ENCODE results near the gene CIDEC.

The CIDEC gene

DNA sequence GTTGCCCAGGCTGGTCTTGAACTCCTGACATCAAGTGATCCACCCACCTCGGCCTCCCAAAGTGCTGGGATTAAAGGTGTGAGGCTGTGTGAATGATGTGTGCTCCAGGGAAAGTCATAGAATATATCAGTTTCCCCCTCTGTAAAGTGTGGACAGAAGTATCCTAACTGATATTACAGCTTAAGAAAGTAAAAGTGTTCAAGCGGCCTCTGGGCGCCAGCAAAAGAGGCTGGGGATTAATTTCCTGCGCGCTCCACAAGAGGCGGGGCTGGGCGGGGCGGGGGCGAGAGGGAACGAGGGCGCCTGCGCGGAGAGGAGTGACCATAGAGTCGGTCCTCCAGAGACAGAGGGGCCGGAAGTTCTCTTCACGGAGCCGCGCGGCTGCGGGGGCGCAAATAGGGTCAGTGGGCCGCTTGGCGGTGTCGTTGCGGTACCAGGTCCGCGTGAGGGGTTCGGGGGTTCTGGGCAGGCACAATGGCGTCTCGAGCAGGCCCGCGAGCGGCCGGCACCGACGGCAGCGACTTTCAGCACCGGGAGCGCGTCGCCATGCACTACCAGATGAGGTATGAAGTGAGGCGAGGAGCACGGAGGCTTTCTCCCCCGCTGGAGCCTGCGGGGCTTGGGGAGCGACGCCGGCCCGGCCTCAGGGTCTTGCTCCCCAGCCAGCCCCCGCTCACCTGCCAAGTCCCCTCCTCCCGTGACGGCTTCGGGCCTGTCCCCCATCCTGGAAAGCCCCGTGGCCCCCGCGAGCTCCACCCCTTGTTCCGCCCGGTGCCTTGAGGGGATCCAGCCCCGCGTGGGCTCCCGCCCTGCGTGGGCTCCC is 10.4 kb upstream of the CIDEC start, which contains the start of gene JAGN1 (continued):
- TF ChIP-seq, protein P1, sequence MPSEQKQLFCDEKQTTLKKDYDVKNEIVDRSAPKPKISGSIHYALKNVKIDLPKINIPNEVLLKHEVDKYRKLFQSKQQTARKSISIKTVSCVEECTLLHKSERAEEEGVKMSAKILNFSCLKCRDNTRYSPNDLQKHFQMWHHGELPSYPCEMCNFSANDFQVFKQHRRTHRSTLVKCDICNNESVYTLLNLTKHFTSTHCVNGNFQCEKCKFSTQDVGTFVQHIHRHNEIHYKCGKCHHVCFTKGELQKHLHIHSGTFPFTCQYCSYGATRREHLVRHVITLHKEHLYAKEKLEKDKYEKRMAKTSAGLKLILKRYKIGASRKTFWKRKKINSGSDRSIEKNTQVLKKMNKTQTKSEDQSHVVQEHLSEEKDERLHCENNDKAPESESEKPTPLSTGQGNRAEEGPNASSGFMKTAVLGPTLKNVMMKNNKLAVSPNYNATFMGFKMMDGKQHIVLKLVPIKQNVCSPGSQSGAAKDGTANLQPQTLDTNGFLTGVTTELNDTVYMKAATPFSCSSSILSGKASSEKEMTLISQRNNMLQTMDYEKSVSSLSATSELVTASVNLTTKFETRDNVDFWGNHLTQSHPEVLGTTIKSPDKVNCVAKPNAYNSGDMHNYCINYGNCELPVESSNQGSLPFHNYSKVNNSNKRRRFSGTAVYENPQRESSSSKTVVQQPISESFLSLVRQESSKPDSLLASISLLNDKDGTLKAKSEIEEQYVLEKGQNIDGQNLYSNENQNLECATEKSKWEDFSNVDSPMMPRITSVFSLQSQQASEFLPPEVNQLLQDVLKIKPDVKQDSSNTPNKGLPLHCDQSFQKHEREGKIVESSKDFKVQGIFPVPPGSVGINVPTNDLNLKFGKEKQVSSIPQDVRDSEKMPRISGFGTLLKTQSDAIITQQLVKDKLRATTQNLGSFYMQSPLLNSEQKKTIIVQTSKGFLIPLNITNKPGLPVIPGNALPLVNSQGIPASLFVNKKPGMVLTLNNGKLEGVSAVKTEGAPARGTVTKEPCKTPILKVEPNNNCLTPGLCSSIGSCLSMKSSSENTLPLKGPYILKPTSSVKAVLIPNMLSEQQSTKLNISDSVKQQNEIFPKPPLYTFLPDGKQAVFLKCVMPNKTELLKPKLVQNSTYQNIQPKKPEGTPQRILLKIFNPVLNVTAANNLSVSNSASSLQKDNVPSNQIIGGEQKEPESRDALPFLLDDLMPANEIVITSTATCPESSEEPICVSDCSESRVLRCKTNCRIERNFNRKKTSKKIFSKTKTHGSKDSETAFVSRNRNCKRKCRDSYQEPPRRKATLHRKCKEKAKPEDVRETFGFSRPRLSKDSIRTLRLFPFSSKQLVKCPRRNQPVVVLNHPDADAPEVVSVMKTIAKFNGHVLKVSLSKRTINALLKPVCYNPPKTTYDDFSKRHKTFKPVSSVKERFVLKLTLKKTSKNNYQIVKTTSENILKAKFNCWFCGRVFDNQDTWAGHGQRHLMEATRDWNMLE (tag by site-specific recombination; conservative IDR thresholded peaks at IDR 0.05; ENCODE audit: low read depth), result peak; percentile 66
- TF ChIP-seq, protein P2, sequence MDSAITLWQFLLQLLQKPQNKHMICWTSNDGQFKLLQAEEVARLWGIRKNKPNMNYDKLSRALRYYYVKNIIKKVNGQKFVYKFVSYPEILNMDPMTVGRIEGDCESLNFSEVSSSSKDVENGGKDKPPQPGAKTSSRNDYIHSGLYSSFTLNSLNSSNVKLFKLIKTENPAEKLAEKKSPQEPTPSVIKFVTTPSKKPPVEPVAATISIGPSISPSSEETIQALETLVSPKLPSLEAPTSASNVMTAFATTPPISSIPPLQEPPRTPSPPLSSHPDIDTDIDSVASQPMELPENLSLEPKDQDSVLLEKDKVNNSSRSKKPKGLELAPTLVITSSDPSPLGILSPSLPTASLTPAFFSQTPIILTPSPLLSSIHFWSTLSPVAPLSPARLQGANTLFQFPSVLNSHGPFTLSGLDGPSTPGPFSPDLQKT (IDR thresholded peaks at IDR 0.05; ENCODE audit: borderline replicate concordance, low read depth, low read length), result no peak
- TF ChIP-seq ZFP37 (tag by site-specific recombination; IDR thresholded peaks at IDR 0.05) (peak; percentile 93), ZNF701 (tag by site-specific recombination; IDR thresholded peaks at IDR 0.05) (no peak), YY2 (tag by site-specific recombination; IDR thresholded peaks at IDR 0.05) (peak; percentile 76), ZNF155 (tag by site-specific recombination; IDR thresholded peaks at IDR 0.05) (no peak), ZXDB (tag by site-specific recombination; IDR thresholded peaks at IDR 0.05) (peak; percentile 93), ZNF24 (tag by site-specific recombination; IDR thresholded peaks at IDR 0.05) (peak; percentile 73), SP2 (tag by site-specific recombination; IDR thresholded peaks at IDR 0.05) (peak; percentile 62), ZSCAN16 (tag by site-specific recombination; IDR thresholded peaks at IDR 0.05) (no peak; the same call in 1 of the 2 replicates), ZNF274 (IDR thresholded peaks at IDR 0.05; ENCODE audit: low read length) (no peak), ZNF274 (tag by site-specific recombination; IDR thresholded peaks at IDR 0.05; ENCODE audit: borderline replicate concordance) (no peak), ZNF768 (tag by site-specific recombination; IDR thresholded peaks at IDR 0.05) (no peak), ZNF560 (tag by site-specific recombination; IDR thresholded peaks at IDR 0.05; ENCODE audit: borderline replicate concordance) (no peak), SALL2 (tag by site-specific recombination; IDR thresholded peaks at IDR 0.05; ENCODE audit: borderline replicate concordance) (no peak), ZNF571 (tag by site-specific recombination; IDR thresholded peaks at IDR 0.05) (no peak), ZBTB20 (tag by site-specific recombination; IDR thresholded peaks at IDR 0.05) (peak; percentile 66; the same call in 1 of the 2 replicates), ZNF394 (tag by site-specific recombination; IDR thresholded peaks at IDR 0.05; ENCODE audit: borderline replicate concordance) (peak; percentile 66; the same call in 1 of the 2 replicates), ZNF792 (tag by site-specific recombination; IDR thresholded peaks at IDR 0.05) (peak; percentile 45; the same call in 1 of the 2 replicates), ZFP69B (tag by site-specific recombination; IDR thresholded peaks at IDR 0.05) (peak; percentile 33; the same call in 1 of the 2 replicates)
- TF ChIP-seq, protein P3, sequence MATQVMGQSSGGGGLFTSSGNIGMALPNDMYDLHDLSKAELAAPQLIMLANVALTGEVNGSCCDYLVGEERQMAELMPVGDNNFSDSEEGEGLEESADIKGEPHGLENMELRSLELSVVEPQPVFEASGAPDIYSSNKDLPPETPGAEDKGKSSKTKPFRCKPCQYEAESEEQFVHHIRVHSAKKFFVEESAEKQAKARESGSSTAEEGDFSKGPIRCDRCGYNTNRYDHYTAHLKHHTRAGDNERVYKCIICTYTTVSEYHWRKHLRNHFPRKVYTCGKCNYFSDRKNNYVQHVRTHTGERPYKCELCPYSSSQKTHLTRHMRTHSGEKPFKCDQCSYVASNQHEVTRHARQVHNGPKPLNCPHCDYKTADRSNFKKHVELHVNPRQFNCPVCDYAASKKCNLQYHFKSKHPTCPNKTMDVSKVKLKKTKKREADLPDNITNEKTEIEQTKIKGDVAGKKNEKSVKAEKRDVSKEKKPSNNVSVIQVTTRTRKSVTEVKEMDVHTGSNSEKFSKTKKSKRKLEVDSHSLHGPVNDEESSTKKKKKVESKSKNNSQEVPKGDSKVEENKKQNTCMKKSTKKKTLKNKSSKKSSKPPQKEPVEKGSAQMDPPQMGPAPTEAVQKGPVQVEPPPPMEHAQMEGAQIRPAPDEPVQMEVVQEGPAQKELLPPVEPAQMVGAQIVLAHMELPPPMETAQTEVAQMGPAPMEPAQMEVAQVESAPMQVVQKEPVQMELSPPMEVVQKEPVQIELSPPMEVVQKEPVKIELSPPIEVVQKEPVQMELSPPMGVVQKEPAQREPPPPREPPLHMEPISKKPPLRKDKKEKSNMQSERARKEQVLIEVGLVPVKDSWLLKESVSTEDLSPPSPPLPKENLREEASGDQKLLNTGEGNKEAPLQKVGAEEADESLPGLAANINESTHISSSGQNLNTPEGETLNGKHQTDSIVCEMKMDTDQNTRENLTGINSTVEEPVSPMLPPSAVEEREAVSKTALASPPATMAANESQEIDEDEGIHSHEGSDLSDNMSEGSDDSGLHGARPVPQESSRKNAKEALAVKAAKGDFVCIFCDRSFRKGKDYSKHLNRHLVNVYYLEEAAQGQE (tag by site-specific recombination; IDR thresholded peaks at IDR 0.05), result peak; percentile 46; the same call in 1 of the 2 replicates
- TF ChIP-seq, protein P4, sequence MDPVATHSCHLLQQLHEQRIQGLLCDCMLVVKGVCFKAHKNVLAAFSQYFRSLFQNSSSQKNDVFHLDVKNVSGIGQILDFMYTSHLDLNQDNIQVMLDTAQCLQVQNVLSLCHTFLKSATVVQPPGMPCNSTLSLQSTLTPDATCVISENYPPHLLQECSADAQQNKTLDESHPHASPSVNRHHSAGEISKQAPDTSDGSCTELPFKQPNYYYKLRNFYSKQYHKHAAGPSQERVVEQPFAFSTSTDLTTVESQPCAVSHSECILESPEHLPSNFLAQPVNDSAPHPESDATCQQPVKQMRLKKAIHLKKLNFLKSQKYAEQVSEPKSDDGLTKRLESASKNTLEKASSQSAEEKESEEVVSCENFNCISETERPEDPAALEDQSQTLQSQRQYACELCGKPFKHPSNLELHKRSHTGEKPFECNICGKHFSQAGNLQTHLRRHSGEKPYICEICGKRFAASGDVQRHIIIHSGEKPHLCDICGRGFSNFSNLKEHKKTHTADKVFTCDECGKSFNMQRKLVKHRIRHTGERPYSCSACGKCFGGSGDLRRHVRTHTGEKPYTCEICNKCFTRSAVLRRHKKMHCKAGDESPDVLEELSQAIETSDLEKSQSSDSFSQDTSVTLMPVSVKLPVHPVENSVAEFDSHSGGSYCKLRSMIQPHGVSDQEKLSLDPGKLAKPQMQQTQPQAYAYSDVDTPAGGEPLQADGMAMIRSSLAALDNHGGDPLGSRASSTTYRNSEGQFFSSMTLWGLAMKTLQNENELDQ (tag by site-specific recombination; IDR thresholded peaks at IDR 0.05; ENCODE audit: low read depth), result no peak
- TF ChIP-seq, protein P5, sequence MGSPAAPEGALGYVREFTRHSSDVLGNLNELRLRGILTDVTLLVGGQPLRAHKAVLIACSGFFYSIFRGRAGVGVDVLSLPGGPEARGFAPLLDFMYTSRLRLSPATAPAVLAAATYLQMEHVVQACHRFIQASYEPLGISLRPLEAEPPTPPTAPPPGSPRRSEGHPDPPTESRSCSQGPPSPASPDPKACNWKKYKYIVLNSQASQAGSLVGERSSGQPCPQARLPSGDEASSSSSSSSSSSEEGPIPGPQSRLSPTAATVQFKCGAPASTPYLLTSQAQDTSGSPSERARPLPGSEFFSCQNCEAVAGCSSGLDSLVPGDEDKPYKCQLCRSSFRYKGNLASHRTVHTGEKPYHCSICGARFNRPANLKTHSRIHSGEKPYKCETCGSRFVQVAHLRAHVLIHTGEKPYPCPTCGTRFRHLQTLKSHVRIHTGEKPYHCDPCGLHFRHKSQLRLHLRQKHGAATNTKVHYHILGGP (tag by site-specific recombination; IDR thresholded peaks at IDR 0.05), result no peak
- TF ChIP-seq, protein P6, sequence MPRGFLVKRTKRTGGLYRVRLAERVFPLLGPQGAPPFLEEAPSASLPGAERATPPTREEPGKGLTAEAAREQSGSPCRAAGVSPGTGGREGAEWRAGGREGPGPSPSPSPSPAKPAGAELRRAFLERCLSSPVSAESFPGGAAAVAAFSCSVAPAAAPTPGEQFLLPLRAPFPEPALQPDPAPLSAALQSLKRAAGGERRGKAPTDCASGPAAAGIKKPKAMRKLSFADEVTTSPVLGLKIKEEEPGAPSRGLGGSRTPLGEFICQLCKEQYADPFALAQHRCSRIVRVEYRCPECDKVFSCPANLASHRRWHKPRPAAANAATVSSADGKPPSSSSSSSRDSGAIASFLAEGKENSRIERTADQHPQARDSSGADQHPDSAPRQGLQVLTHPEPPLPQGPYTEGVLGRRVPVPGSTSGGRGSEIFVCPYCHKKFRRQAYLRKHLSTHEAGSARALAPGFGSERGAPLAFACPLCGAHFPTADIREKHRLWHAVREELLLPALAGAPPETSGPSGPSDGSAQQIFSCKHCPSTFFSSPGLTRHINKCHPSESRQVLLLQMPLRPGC (tag by site-specific recombination; IDR thresholded peaks at IDR 0.05), result peak; percentile 87; the same call in 1 of the 2 replicates
